Common myeloid progenitor, CD34-positive (primary cell): ENCODE results near the gene SLC17A5.
A peak's percentile ranks its signal among the peaks of the same experiment; 100 is the strongest.
"Not testable (repeated sequence)": the region's sequence is repeated elsewhere in the genome, so short reads cannot be mapped to it uniquely, and the experiment has no call there.

Source experiments
- CTCF ChIA-PET: fragments of 350-600 bp; sonication (Branson Sonifier 250); formaldehyde crosslinking; loops from one replicate; lab custom pipeline; 2021; ENCODE audit warnings: antibody characterized with exemption; lab: Charles Lee
- POLR2A ChIA-PET: fragments of 350-600 bp; sonication (Branson Sonifier 250); formaldehyde crosslinking; loops from one replicate; lab custom pipeline; 2021; ENCODE audit warnings: antibody characterized with exemption; lab: Charles Lee
- DNase-seq, 3 donors: peaks; one replicate each; pipeline versions ENCODE4 v3.0.0 to v3.0.0-alpha.2; 2013
- H3K27ac ChIP-seq, 2 experiments: 1 replicate in 1 of 2; 2 replicates in 1 of 2; pipeline ENCODE4 v1.7.0; 2013; ENCODE audit warnings: inconsistent platforms in 2 of 2, low read length in 2 of 2, mild to moderate bottlenecking in 2 of 2, low read depth in 1 of 2, moderate library complexity in 1 of 2; ENCODE audit not compliant: severe bottlenecking in 2 of 2, insufficient read depth in 1 of 2, poor library complexity in 1 of 2
- H3K27me3 ChIP-seq, 5 experiments: replicated peaks in 2 of 5; 1 replicate in 3 of 5; 2 replicates in 2 of 5; pipeline versions ENCODE4 v1.6.1 to v1.7.0; 2013; ENCODE audit warnings: low read length in 4 of 5, mild to moderate bottlenecking in 2 of 5, moderate library complexity in 2 of 5, inconsistent platforms in 1 of 5; ENCODE audit not compliant: insufficient read depth in 5 of 5, control insufficient read depth in 4 of 5
- H3K36me3 ChIP-seq, 4 experiments: 1 replicate in 2 of 4; 2 replicates in 2 of 4; pipeline versions ENCODE4 v1.6.1 to v1.7.0; 2013; ENCODE audit warnings: low read length in 3 of 4, control low read depth in 1 of 4, mild to moderate bottlenecking in 1 of 4; ENCODE audit not compliant: control insufficient read depth in 4 of 4, insufficient read depth in 4 of 4
- H3K4me1 ChIP-seq, 4 experiments: 1 replicate in 3 of 4; 2 replicates in 1 of 4; pipeline versions ENCODE4 v1.6.1 to v1.7.1; 2013; ENCODE audit warnings: low read length in 3 of 4, mild to moderate bottlenecking in 3 of 4, control low read depth in 1 of 4, inconsistent platforms in 1 of 4, moderate library complexity in 1 of 4; ENCODE audit not compliant: control insufficient read depth in 4 of 4, insufficient read depth in 4 of 4; ENCODE audit errors: control extremely low read depth in 1 of 4
- H3K4me3 ChIP-seq, 7 experiments: 1 replicate in 4 of 7; 2 replicates in 3 of 7; pipeline versions ENCODE4 v1.5.1 to v1.7.0; 2013; ENCODE audit warnings: mild to moderate bottlenecking in 7 of 7, low read length in 6 of 7, moderate library complexity in 6 of 7, inconsistent platforms in 2 of 7, low read depth in 2 of 7, control low read depth in 1 of 7; ENCODE audit not compliant: insufficient read depth in 4 of 7, control insufficient read depth in 1 of 7; ENCODE audit errors: extremely low read depth in 1 of 7
- H3K9me3 ChIP-seq, 5 experiments: 1 replicate in 4 of 5; 2 replicates in 1 of 5; pipeline versions ENCODE4 v1.6.1 to v1.7.1; 2013; ENCODE audit warnings: low read length in 4 of 5, mild to moderate bottlenecking in 2 of 5, inconsistent platforms in 1 of 5, low read depth in 1 of 5, moderate library complexity in 1 of 5; ENCODE audit not compliant: control insufficient read depth in 4 of 5, insufficient read depth in 2 of 5; ENCODE audit errors: control extremely low read depth in 1 of 5
- WGBS: methylation state at CpG from one replicate; pipeline ENCODE4 v1.1.5; 2013; ENCODE audit not compliant: insufficient coverage; 5-methylcytosine and 5-hydroxymethylcytosine counted together

Gene SLC17A5

DNA sequence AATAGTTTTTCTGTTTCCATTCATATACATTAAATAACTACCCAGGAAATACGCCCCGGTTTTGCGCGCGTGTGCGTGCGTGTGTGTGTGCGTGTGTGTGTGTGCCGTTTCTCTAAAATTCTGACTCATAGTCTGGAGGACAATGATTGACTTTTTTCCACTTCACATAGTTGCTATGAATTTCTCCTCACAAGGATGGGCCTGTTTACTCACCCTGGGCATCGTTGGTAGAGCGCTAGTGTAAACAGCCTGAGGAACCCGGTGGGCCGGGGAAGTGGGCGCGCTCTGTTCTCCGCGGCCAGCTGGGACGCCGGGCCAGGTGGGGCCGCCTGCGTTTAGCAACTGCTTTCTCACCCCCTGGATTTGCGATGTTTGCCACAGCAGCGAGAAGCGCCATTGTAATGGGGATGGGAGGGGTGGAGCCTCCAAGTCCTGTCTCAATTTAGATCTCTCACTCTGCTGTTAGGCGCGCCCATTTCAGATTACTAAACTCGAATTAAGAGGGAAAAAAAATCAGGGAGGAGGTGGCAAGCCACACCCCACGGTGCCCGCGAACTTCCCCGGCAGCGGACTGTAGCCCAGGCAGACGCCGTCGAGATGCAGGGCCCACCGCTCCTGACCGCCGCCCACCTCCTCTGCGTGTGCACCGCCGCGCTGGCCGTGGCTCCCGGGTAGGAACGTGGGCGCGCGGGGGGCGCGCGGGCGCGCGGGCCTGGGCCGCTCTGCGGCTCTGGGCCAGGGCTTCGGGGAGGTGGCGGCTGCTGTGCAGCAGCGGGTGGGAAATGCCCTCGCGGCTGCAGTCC lies 42.0 kb upstream of the SLC17A5 start, which contains the start of gene CD109:
CD109 (plus strand) TSS at position 585 of the 803 bp plus-strand sequence; CDS start at position 598, 13 bp downstream.
- 0% methylated on average over 48 of the region's 61 CpGs for WGBS
- ChIA-PET POLR2A (no interaction called here), CTCF (interaction anchor here (0.9 to 10.3 kb wide), 7 partner anchors 14 to 43 kb away, joined by 3 to 68 read pairs (median 4); no protein-coding TSS in a partner anchor)
- Histone ChIP-seq H3K36me3 (peaks cover 0 to 4% (median 0%) of the 10 kb centered on the region in 4 experiments), H3K27me3 (no peaks in the 10 kb centered on the region), H3K4me3 (peak within 1 kb of the TSS; percentile 73 to 97 (median 85)), H3K4me1 (peaks cover 31 to 52% (median 45%) of the 10 kb centered on the region in 4 experiments), H3K27ac (peak within 1 kb of the TSS; percentile 86 to 94), H3K9me3 (peaks cover 0 to 3% (median 0%) of the 10 kb centered on the region in 5 experiments)
- peak; percentile 87 to 97 (median 96) for DNase-seq

DNA sequence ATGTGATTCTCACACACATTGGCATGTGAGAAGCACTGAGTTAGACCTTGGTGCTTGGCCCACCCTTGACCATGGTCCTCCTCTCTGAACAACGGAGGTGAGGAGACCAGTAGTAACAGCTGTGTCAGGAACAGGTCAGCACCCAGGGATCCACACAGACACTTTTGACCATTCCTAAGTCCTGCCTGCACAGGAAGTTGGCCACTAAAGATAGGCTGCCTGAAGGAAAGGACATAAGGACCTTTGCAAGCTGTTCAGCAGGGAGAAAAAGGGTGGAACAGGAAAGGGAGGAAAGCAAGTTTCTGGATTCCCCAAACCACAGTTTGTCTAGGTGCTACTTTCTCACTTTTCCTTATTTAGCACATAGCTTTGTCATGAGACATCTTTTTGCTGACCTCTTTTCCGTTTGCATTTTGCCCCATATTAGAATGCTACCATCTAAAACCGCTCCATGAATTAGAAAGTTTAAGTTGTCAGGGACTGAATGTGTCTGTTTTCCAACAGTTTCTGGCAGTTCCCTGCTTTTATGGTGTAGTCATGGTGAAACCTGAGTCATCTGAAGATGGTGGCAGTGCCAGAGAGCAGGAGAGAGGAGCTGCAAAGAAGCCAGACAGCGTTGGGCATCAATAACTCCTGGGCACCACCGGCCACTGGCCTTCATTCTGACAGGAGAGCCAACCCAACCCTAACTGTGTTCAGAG lies 41.1 kb upstream of the SLC17A5 start:
- Histone ChIP-seq H3K4me1 (peaks cover 31 to 50% (median 43%) of the 10 kb centered on the region in 4 experiments), H3K27me3 (no peaks in the 10 kb centered on the region), H3K4me3 (peak overlapping the region in 6 of 7 experiments; percentile 82 to 97 (median 86)), H3K27ac (peak overlapping the region; percentile 86 to 94), H3K9me3 (peaks cover 0 to 3% (median 0%) of the 10 kb centered on the region in 5 experiments), H3K36me3 (peaks cover 0 to 4% (median 0%) of the 10 kb centered on the region in 4 experiments)
- peak in 2 of 3 donors; percentile 69 to 74 for DNase-seq
- ChIA-PET CTCF (interaction anchor here (0.7 to 10.3 kb wide), 6 partner anchors 18 to 45 kb away, joined by 3 to 68 read pairs (median 4); no protein-coding TSS in a partner anchor), POLR2A (no interaction called here)
- WGBS: 32% methylated on average over 3 of the region's 5 CpGs

DNA sequence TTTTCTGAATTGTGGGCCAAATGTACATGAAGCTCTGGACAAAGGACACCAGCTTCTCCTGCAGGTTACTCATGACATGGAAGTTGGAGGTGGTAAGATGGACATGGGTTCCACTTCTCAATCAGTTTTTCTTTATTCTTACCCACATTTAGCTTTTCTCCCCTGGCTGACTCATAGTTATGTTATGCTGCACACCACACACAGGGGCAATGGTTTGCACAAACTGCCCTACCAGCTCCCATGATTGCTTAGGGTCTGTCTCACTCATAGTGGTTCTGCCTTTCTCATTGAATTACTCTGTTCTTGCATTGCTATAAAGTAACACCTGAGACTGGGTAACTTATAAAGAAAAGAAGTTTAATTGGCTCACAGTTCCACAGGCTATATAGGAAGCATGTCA lies 37.7 kb upstream of the SLC17A5 start:
- Histone ChIP-seq H3K9me3 (peaks cover 0 to 3% (median 0%) of the 10 kb centered on the region in 5 experiments), H3K27me3 (no peaks in the 10 kb centered on the region), H3K27ac (no peak overlapping the region), H3K4me3 (no peak overlapping the region), H3K36me3 (no peaks in the 10 kb centered on the region), H3K4me1 (peaks cover 8 to 23% (median 16%) of the 10 kb centered on the region in 4 experiments)
- ChIA-PET POLR2A (interaction anchor here (0.6 kb wide), 1 partner anchor 21 kb away, joined by 3 read pairs; no protein-coding TSS in a partner anchor), CTCF (interaction anchor here (0.8 to 10.3 kb wide), 9 partner anchors 9 to 46 kb away, joined by 3 to 68 read pairs (median 4); no protein-coding TSS in a partner anchor)
- peak in 1 of 3 donors; percentile 21 for DNase-seq

DNA sequence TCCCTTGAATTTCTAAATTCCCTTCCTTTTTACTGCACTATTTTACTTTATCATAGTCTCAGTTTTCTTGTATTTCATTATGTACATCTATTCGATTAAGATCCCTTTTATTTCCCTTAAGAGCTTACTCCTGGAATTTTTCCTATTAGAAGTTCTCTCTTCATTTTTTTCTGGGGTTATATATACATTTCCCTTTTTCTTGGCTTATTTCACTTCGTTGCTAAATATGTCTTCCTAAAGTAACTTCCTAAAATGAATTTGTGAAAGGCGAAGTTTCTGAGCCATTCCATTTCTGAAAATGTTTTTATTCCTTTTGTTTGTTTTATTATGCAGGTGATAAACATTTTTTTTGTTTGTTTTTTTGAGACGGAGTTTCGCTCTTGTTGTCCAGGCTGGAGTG lies 36.3 kb upstream of the SLC17A5 start:
- CTCF ChIA-PET: interaction anchor here (0.8 to 10.3 kb wide), 6 partner anchors 14 to 48 kb away, joined by 4 to 68 read pairs (median 6); no protein-coding TSS in a partner anchor
- WGBS: 100% methylated on average over 1 of the region's 5 CpGs
- H3K27ac ChIP-seq: no peak overlapping the region

DNA sequence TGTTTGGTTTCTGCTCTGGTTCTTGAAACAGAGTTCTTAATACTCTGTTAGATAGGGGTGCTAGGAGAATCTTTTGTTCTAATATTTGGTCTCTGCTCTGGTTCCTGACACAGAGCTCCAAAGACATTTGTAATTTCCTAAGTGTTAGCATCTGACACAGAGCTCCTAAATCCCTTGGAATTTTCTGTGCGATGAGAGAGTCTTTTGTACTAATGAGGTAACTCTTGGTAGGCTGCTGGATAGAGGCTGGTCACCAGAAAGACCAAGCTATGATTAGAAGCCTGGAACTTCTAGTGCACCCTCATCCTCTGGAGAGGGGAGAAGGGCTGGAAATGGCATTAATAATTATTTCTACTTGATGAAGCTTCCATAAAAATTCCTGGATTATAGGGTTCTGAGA lies 34.6 kb upstream of the SLC17A5 start:
- Histone ChIP-seq H3K9me3 (peaks cover 0 to 7% (median 0%) of the 10 kb centered on the region in 5 experiments), H3K4me3 (no peak overlapping the region), H3K4me1 (peaks cover 0 to 5% (median 2%) of the 10 kb centered on the region in 4 experiments), H3K36me3 (no peaks in the 10 kb centered on the region), H3K27me3 (no peaks in the 10 kb centered on the region), H3K27ac (no peak overlapping the region)
- WGBS: 89% methylated on average over 1 of the region's 1 CpG
- CTCF ChIA-PET: interaction anchor here (0.6 to 10.3 kb wide), 7 partner anchors 11 to 60 kb away, joined by 3 to 68 read pairs (median 6); no protein-coding TSS in a partner anchor
- POLR2A ChIA-PET: no interaction called here
- no peak for DNase-seq

More for the DNA sequence above, 36.3 kb upstream of the SLC17A5 start:
- DNase-seq: no peak
- Histone ChIP-seq H3K4me1 (peaks cover 0 to 12% (median 9%) of the 10 kb centered on the region in 4 experiments), H3K27me3 (no peaks in the 10 kb centered on the region), H3K4me3 (no peak overlapping the region), H3K36me3 (no peaks in the 10 kb centered on the region), H3K9me3 (peaks cover 0 to 3% (median 0%) of the 10 kb centered on the region in 5 experiments)
- POLR2A ChIA-PET: no interaction called here

DNA sequence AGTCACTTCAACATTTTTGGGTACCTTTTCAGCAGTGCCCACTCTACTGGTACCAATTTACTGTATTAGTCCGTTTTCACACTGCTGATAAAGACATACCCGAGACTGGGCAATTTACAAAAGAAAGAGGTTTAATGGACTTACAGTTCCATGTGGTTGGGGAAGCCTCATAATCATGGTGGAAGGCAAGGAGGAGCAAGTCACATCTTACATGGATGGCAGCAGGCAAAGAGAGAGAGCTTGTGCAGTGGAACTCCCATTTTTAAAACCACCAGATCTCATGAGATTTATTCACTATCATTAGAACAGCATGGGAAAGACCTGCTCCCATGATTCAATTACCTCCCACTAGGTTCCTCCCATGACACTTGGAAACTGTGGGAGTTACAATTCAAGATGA lies 29.8 kb upstream of the SLC17A5 start:
- CTCF ChIA-PET: interaction anchor here (0.8 to 2.8 kb wide), 3 partner anchors 9 to 50 kb away, joined by 4 to 14 read pairs (median 4); no protein-coding TSS in a partner anchor
- POLR2A ChIA-PET: not testable (repeated sequence)
- WGBS: 80% methylated on average over 1 of the region's 2 CpGs

More for the DNA sequence above, 29.8 kb upstream of the SLC17A5 start:
- H3K4me1 ChIP-seq, H3K27me3 ChIP-seq, H3K36me3 ChIP-seq, H3K27ac ChIP-seq, DNase-seq, H3K4me3 ChIP-seq, H3K9me3 ChIP-seq: not testable (repeated sequence)
